Heart left ventricle (tissue), 16 donors: ENCODE data around the gene SYT9. TPM values are rescaled to one million over a fixed set of nuclear protein-coding genes. Genes with fewer than 3 reads are reported as not detected.

ENCODE experiments used
- ATAC-seq, 4 donors: fragments of 200-7000 bp; cut with Tn5 transposase; one replicate each; pipeline ENCODE4 v1.9.1; 2020 to 2022; ENCODE audit warnings: moderate library complexity in 4 of 4, mild to moderate bottlenecking in 3 of 4, moderate number of reproducible peaks in 1 of 4
- DNase-seq, 5 donors: peaks; one replicate each; pipeline ENCODE4 v3.0.0-alpha.2; 2020
- H3K27ac ChIP-seq, 12 donors: fragments of 200-600 bp; sonication (generic) in 4 of 12; one replicate each; pipeline versions ENCODE4 v1.5.0 to v1.8.0; 2016 to 2022; ENCODE audit warnings: mild to moderate bottlenecking in 2 of 12
- H3K27me3 ChIP-seq, 9 donors: fragments of 200-600 bp; sonication (generic) in 2 of 9; one replicate each; pipeline versions ENCODE4 v1.5.1 to v1.8.0; 2016 to 2022; ENCODE audit warnings: mild to moderate bottlenecking in 3 of 9
- H3K36me3 ChIP-seq, 9 donors: fragments of 200-600 bp; sonication (generic) in 2 of 9; one replicate each; pipeline versions ENCODE4 v1.5.0 to v1.8.0; 2018 to 2022; ENCODE audit warnings: mild to moderate bottlenecking in 2 of 9
- H3K4me1 ChIP-seq, 12 donors: fragments of 200-600 bp; sonication (generic) in 4 of 12; one replicate each; pipeline versions ENCODE4 v1.5.0 to v1.8.0; 2016 to 2022; ENCODE audit warnings: mild to moderate bottlenecking in 3 of 12
- H3K4me3 ChIP-seq, 12 donors: fragments of 200-600 bp; sonication (generic) in 4 of 12; one replicate each; pipeline versions ENCODE4 v1.5.0 to v1.8.0; 2017 to 2022; ENCODE audit warnings: mild to moderate bottlenecking in 9 of 12, moderate library complexity in 4 of 12
- H3K9me3 ChIP-seq, 12 donors: fragments of 200-600 bp; sonication (generic) in 4 of 12; one replicate each; pipeline versions ENCODE4 v1.5.0 to v1.8.0; 2016 to 2022; ENCODE audit warnings: mild to moderate bottlenecking in 1 of 12
- POLR2A ChIP-seq, 2 donors: fragments of 450-650 bp; IDR thresholded peaks; one replicate each; pipeline ENCODE4 v1.6.1; 2017; ENCODE audit warnings: antibody characterized with exemption in 2 of 2, mild to moderate bottlenecking in 2 of 2, moderate library complexity in 2 of 2
- WGBS, 4 donors: extraction: QIAGEN DNeasy Blood & Tissue Kit in 2 of 4; methylation state at CpG; one replicate each; pipeline versions ENCODE4 v1.1.5 to v1.1.7; 2013 to 2018; 5-methylcytosine and 5-hydroxymethylcytosine counted together
- intact Hi-C, 10 donors: fragments of 100-400 bp; cut with DNase I; formaldehyde crosslinking; loops; one replicate each; pipeline versions ENCODE4 v1.11.1 to v1.14.2; 2022
- polyA plus RNA-seq, 2 donors: library from polyadenylated mRNA; stranded (reverse); fragments of 200-250 nt; gene quantifications; one replicate each; pipeline ENCODE4 v1.2.3, GENCODE V29; 2013
- total RNA-seq, 9 donors: library from RNA; depleted of rRNA in 2 of 9; stranded (reverse); fragments of >200 nt in 2 of 9; fragmentation: NEBNext Ultra II Directional in 3 of 9; extraction: Animal tissue kit (Norgen Biotek cat#: 25700) in 3 of 9; gene quantifications; one replicate each; pipeline versions ENCODE4 v1.1.0 to v1.2.4, GENCODE V29; 2016 to 2023
- TF ChIP-seq, protein P1 (sequence below), 12 donors: fragments of 200-600 bp; sonication (generic) in 4 of 12; IDR thresholded peaks; one replicate each; pipeline versions ENCODE4 v1.5.0 to v1.8.0; 2018 to 2022; ENCODE audit warnings: antibody characterized with exemption in 12 of 12, mild to moderate bottlenecking in 5 of 12
- donor health status: ischemic (EF 13 %, LVEDD 7.1; RV severe dilation, severe dysfunction).
- donor health status: healthy with polysubstance abuse.
- donor health status: DM: no; HTN: yes; CAD: no.
- donor health status: DM: no; HTN: no; CAD: no.
- donor health status: ischemic (EF 25% LVEDD 6.9; RV normal size, moderate dysfunction).
- donor health status: ischemic (EF 25% LVEDD 5.7; RV mildly dilated, moderate dysfunction).
- donor health status: healthy.
- donor health status: DM: yes; HTN: yes; CAD: no.
- donor health status: ischemic (EF 35%, LVEDD 5.7; RV mildly dilated, moderate dysfunction).
- donor health status: nonischemic (EF 11% LVEDD 7.7; RV severe dilation, severe dysfunction).
- donor health status: DM: yes; HTN: yes; CAD: no.
- donor health status: PGD.
- donor health status: ischemic (EF 29% LVEDD 5.4; RV normal size, mild dysfunction).
- donor health status: nonischemic (EF 23%, LVEDD 6.1; RV moderate dilation, normal function).

The SYT9 gene
- total and polyA plus RNA-seq, 11 donors: 0.04 to 1.4 (median 0.27) TPM; not detected in 2

DNA sequence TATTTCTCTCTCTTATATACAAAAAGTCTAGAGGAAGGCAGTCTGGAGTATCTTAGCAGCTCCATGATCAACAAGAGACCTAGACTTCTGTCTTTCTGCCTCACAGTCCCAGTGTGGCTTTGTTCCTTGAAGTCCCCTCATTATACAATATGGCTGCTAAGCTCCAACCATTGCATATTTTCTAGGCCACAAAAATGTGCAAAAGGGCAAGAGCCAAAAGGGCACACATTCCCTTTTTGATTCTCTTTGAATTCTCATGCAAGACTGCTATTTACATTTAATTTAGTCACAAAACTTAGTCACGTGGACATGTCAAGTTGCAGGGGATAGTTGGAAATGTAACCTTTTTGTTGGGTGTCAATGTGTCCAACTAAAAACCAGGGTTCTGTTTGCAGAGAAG lies 169.4 kb downstream of the SYT9 start:
- Histone ChIP-seq H3K9me3 (no peaks in the 10 kb centered on the region), H3K4me1 (no peaks in the 10 kb centered on the region), H3K27ac (no peak overlapping the region), H3K36me3 (no peaks in the 10 kb centered on the region), H3K4me3 (no peak overlapping the region), H3K27me3 (no peaks in the 10 kb centered on the region)
- ATAC-seq: no peak
- intact Hi-C loops: no loop called here
- no peak for DNase-seq
- TF ChIP-seq, protein P1, sequence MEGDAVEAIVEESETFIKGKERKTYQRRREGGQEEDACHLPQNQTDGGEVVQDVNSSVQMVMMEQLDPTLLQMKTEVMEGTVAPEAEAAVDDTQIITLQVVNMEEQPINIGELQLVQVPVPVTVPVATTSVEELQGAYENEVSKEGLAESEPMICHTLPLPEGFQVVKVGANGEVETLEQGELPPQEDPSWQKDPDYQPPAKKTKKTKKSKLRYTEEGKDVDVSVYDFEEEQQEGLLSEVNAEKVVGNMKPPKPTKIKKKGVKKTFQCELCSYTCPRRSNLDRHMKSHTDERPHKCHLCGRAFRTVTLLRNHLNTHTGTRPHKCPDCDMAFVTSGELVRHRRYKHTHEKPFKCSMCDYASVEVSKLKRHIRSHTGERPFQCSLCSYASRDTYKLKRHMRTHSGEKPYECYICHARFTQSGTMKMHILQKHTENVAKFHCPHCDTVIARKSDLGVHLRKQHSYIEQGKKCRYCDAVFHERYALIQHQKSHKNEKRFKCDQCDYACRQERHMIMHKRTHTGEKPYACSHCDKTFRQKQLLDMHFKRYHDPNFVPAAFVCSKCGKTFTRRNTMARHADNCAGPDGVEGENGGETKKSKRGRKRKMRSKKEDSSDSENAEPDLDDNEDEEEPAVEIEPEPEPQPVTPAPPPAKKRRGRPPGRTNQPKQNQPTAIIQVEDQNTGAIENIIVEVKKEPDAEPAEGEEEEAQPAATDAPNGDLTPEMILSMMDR (IDR thresholded peaks at IDR 0.05): no peak
- TF ChIP-seq POLR2A (IDR thresholded peaks at IDR 0.05): no peak
- 43 to 96% (median 93%) methylated on average over 1 of the region's 1 CpG for WGBS, 4 donors

DNA sequence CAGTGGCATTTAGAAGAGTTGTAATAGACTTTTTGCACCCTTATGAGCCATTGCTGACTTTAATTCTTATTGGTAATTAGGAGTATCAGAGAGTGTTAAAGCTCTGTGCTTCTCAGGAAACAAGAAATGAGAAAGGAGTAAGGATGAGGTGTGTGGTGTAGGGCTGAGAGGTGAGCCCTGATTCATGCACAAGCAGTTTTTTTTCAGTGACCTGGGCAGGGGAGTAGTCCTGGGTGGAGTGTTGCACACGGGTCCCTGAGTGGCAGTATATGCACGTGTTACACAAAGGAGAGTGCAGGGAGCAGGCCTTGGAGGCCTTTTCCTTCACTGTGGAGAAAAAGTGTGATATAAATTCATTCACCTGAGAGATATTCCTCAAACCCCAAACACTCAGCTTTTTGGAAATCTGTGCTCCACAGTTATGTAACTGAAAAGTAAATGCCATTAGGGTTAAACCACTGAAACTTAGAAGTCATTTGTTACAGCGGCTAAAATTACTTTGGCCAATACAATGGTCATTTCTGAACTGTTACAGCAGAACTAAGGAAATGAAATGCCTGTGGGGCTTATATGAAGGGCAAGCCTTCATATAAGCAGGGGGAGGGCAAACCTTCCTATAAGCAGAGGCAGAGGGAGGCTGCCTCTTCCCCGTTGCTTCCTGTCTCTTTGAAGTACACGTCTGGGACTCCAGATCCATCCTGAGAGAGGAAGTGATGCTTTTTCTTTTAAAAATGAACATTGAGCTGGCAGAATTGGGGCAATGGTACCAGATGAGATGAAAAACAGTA lies 171.0 kb downstream of the SYT9 start:
- no peaks in the 10 kb centered on the region for H3K9me3 ChIP-seq
- TF ChIP-seq, protein P1 (IDR thresholded peaks at IDR 0.05): no peak
- no peak for TF ChIP-seq POLR2A (IDR thresholded peaks at IDR 0.05)
- no peak overlapping the region for H3K27ac ChIP-seq
- H3K36me3 ChIP-seq: no peaks in the 10 kb centered on the region
- intact Hi-C loops: no loop called here
- no peak for ATAC-seq
- no peaks in the 10 kb centered on the region for H3K4me1 ChIP-seq
- H3K27me3 ChIP-seq: no peaks in the 10 kb centered on the region
- WGBS, 4 donors: 54 to 59% (median 58%) methylated on average over 5 of the region's 5 CpGs
- no peak overlapping the region for H3K4me3 ChIP-seq
- DNase-seq: no peak

DNA sequence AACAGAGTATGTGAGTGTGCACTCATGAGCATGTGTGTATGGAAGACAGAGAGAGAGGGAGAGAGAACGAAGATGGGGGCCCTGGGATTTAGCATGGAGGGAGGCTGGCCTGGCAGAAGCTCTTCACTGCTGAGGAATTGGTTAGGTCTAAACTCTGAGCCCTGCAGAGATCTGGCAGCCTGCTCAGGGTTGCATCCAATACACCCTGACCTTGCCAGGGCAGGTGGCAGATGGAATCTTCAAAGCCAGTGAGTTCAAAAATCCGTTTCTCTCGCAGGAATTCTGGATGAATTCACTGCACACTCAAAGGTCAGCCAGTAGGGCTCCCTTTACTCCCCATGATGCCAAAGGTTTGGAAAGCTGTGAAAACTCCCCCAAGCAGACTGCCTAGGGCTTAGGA lies 172.2 kb downstream of the SYT9 start:
- H3K36me3 ChIP-seq: no peaks in the 10 kb centered on the region
- no peak overlapping the region for H3K27ac ChIP-seq
- H3K4me1 ChIP-seq: no peaks in the 10 kb centered on the region
- DNase-seq: no peak
- H3K4me3 ChIP-seq: no peak overlapping the region
- intact Hi-C loops: no loop called here
- no peaks in the 10 kb centered on the region for H3K9me3 ChIP-seq
- TF ChIP-seq, protein P1 (IDR thresholded peaks at IDR 0.05): no peak
- no peak for TF ChIP-seq POLR2A (IDR thresholded peaks at IDR 0.05)
- WGBS, 4 donors: 72 to 83% (median 83%) methylated on average over 3 of the region's 3 CpGs
- H3K27me3 ChIP-seq: no peaks in the 10 kb centered on the region
- no peak for ATAC-seq

DNA sequence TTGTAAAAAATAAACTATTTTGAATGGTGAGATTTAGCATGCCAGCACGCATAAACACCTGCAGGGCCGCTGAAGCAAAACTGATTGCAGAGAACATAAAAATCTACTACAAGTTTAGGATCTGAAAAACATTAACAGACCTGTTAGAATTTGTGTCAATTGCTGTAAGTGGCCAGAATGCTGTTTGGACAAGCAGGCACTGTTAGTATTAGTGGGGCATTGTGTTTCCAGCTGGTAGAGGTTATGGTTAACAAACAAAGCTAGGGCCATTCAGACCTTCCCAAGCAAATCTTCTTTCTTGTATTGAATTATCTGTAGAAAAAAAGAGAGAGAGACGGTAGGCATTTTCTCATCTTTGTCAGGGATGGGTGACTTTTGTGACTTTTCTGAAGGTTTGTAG lies 176.0 kb downstream of the SYT9 start:
- DNase-seq (no peak), ATAC-seq (no peak)
- no peak overlapping the region for H3K4me3 ChIP-seq
- no peaks in the 10 kb centered on the region for H3K36me3 ChIP-seq
- no peak overlapping the region for H3K27ac ChIP-seq
- H3K4me1 ChIP-seq: no peaks in the 10 kb centered on the region
- H3K27me3 ChIP-seq: no peaks in the 10 kb centered on the region
- no peak for TF ChIP-seq POLR2A (IDR thresholded peaks at IDR 0.05)
- TF ChIP-seq, protein P1 (IDR thresholded peaks at IDR 0.05): no peak
- intact Hi-C loops: no loop called here
- WGBS, 4 donors: 93 to 97% (median 94%) methylated on average over 3 of the region's 3 CpGs
- H3K9me3 ChIP-seq: no peaks in the 10 kb centered on the region
